PC-9 (cell line): ENCODE results near the gene SLC22A23. TPM values are rescaled to one million over a fixed set of nuclear protein-coding genes. Genes with fewer than 3 reads are reported as not detected.

Experiments used
- BruUV-seq: library from RNA; stranded (reverse); fragments of 400-500 nt; replicated peaks from 2 replicates; lab custom pipeline; 2021; lab: Mats Ljungman, UMichigan
- CTCF ChIA-PET: fragments of 300-600 bp; sonication (Branson Sonifier 250); formaldehyde crosslinking; loops from one replicate; lab custom pipeline; 2022; ENCODE audit warnings: antibody characterized with exemption; lab: Charles Lee
- POLR2A ChIA-PET: fragments of 300-600 bp; sonication (Branson Sonifier 250); formaldehyde crosslinking; loops from one replicate; lab custom pipeline; 2022; ENCODE audit warnings: antibody characterized with exemption; ENCODE audit not compliant: unreplicated experiment; lab: Charles Lee
- DNase-seq, 2 experiments: peaks; one replicate each; pipeline versions ENCODE4 v3.0.0 to v3.0.0-alpha.2; 2015 to 2022; ENCODE audit warnings: mixed read lengths in 1 of 2
- H2AFZ ChIP-seq: fragments of 200-600 bp; sonication (generic); 2 replicates; pipeline ENCODE4 v1.8.1; 2017; ENCODE audit warnings: antibody characterized with exemption
- H3F3A ChIP-seq: fragments of 200-600 bp; sonication (generic); 2 replicates; pipeline ENCODE4 v1.8.1; 2017; ENCODE audit warnings: antibody characterized with exemption, mild to moderate bottlenecking, low read depth; ENCODE audit not compliant: insufficient read depth
- H3K27ac ChIP-seq: fragments of 200-600 bp; sonication (generic); 2 replicates; pipeline ENCODE4 v1.6.1; 2016; ENCODE audit warnings: mixed run types
- H3K27me3 ChIP-seq: fragments of 200-600 bp; sonication (generic); 2 replicates; pipeline ENCODE4 v1.6.1; 2016; ENCODE audit warnings: low read depth, mixed run types; ENCODE audit not compliant: insufficient read depth
- H3K36me3 ChIP-seq: fragments of 200-600 bp; sonication (generic); 2 replicates; pipeline ENCODE4 v1.6.1; 2016; ENCODE audit warnings: low read depth, mixed run types
- H3K4me1 ChIP-seq: fragments of 200-600 bp; sonication (generic); replicated peaks from 2 replicates; pipeline ENCODE4 v1.6.1; 2016; ENCODE audit warnings: mixed run types; ENCODE audit not compliant: insufficient read depth
- H3K4me2 ChIP-seq: fragments of 200-600 bp; sonication (generic); 2 replicates; pipeline ENCODE4 v1.6.1; 2017; ENCODE audit warnings: mixed run types
- H3K4me3 ChIP-seq: fragments of 200-600 bp; sonication (generic); 2 replicates; pipeline ENCODE4 v1.6.1; 2016; ENCODE audit warnings: mixed run types
- H3K79me2 ChIP-seq: fragments of 200-600 bp; sonication (generic); 2 replicates; pipeline ENCODE4 v1.6.1; 2017; ENCODE audit warnings: low read depth, mixed run types
- H3K9me2 ChIP-seq: fragments of 200-600 bp; sonication (generic); 2 replicates; pipeline ENCODE4 v1.8.1; 2017; ENCODE audit warnings: mild to moderate bottlenecking; ENCODE audit not compliant: insufficient read depth
- H3K9me3 ChIP-seq: fragments of 200-600 bp; sonication (generic); 2 replicates; pipeline ENCODE4 v1.8.1; 2016; ENCODE audit warnings: low read depth; ENCODE audit not compliant: insufficient read depth
- H4K20me1 ChIP-seq: fragments of 200-600 bp; sonication (generic); 2 replicates; pipeline ENCODE4 v1.8.1; 2017; ENCODE audit not compliant: insufficient read depth
- CTCF ChIP-seq: fragments of 200-600 bp; sonication (generic); conservative IDR thresholded peaks from 2 replicates; pipeline ENCODE4 v1.6.1; 2017; ENCODE audit warnings: mixed run types, antibody characterized with exemption, mild to moderate bottlenecking, moderate library complexity
- EZH2 ChIP-seq: fragments of 200-600 bp; sonication (generic); IDR thresholded peaks from 2 replicates; pipeline ENCODE4 v1.8.0; 2017; ENCODE audit warnings: antibody characterized with exemption, low read depth
- intact Hi-C: fragments of 100-400 bp; cut with micrococcal nuclease; formaldehyde crosslinking; loops from one replicate; pipeline ENCODE4 v1.10.0; 2022; ENCODE audit not compliant: unreplicated experiment
- total RNA-seq: library from RNA; stranded (reverse); gene quantifications from 2 replicates; pipeline ENCODE4 v1.2.3, GENCODE V29; 2021

The SLC22A23 gene
- total RNA-seq, 1 experiment from 2014 or later: 13.5 TPM

GRCh38 chr6:3278691-3279090 is 178.2 kb downstream of the SLC22A23 start:
- H3K4me1 ChIP-seq: no peaks in the 10 kb centered on the region
- no peaks in the 10 kb centered on the region for H3K79me2 ChIP-seq
- no peak for DNase-seq
- TF ChIP-seq EZH2: no peak
- no peak for TF ChIP-seq CTCF
- H3K9me3 ChIP-seq: no peaks in the 10 kb centered on the region
- H4K20me1 ChIP-seq: no peaks in the 10 kb centered on the region; the same call in 1 of the 2 replicates
- no peak overlapping the region for H3K4me3 ChIP-seq
- no peak overlapping the region for H3K27ac ChIP-seq
- H2AFZ ChIP-seq: no peak overlapping the region
- intact Hi-C loops: loop anchor here (1.0 to 5.0 kb wide), 7 partner anchors 139 to 729 kb away; partner anchors contain the start of genes FAM50B and SLC22A23
- H3F3A ChIP-seq: no peaks in the 10 kb centered on the region
- H3K36me3 ChIP-seq: no peaks in the 10 kb centered on the region
- POLR2A ChIA-PET: no interaction called here
- CTCF ChIA-PET: no interaction called here
- no TSS peak for BruUV-seq
- no peaks in the 10 kb centered on the region for H3K27me3 ChIP-seq
- H3K9me2 ChIP-seq: no peaks in the 10 kb centered on the region
- H3K4me2 ChIP-seq: no peak overlapping the region

- intact Hi-C loops: loop anchor here (5.0 kb wide), 4 partner anchors 139 to 729 kb away; partner anchors contain the start of gene FAM50B
- no peak for TF ChIP-seq CTCF
- no peak for TF ChIP-seq EZH2
Measured at GRCh38 chr6:3277851-3278416, 178.9 kb downstream of the SLC22A23 start.

GRCh38 chr6:3277251-3277650 is 179.6 kb downstream of the SLC22A23 start:
- no peaks in the 10 kb centered on the region for H3F3A ChIP-seq
- no peak overlapping the region for H3K27ac ChIP-seq
- H3K4me2 ChIP-seq: no peak overlapping the region
- ChIA-PET POLR2A (no interaction called here), CTCF (no interaction called here)
- H2AFZ ChIP-seq: no peak overlapping the region
- no peak overlapping the region for H3K4me3 ChIP-seq
- no peaks in the 10 kb centered on the region for H3K9me3 ChIP-seq
- H3K36me3 ChIP-seq: no peaks in the 10 kb centered on the region
- H4K20me1 ChIP-seq: no peaks in the 10 kb centered on the region; the same call in 1 of the 2 replicates
- TF ChIP-seq EZH2 (no peak), CTCF (no peak)
- H3K4me1 ChIP-seq: no peaks in the 10 kb centered on the region
- H3K9me2 ChIP-seq: no peaks in the 10 kb centered on the region
- no TSS peak for BruUV-seq
- intact Hi-C loops: loop anchor here (5.0 kb wide), 4 partner anchors 140 to 730 kb away; partner anchors contain the start of gene FAM50B
- no peak for DNase-seq
- no peaks in the 10 kb centered on the region for H3K27me3 ChIP-seq
- H3K79me2 ChIP-seq: no peaks in the 10 kb centered on the region

More at GRCh38 chr6:3277851-3278416, 178.9 kb downstream of the SLC22A23 start:
- H3K27ac ChIP-seq: no peak overlapping the region
- H3K36me3 ChIP-seq: no peaks in the 10 kb centered on the region
- no peaks in the 10 kb centered on the region for H3K4me1 ChIP-seq
- ChIA-PET CTCF (no interaction called here), POLR2A (no interaction called here)
- H3K27me3 ChIP-seq: no peaks in the 10 kb centered on the region
- DNase-seq: no peak
- H3K9me2 ChIP-seq: no peaks in the 10 kb centered on the region
- H3K4me3 ChIP-seq: no peak overlapping the region
- no TSS peak for BruUV-seq
- no peak overlapping the region for H3K4me2 ChIP-seq
- H3F3A ChIP-seq: no peaks in the 10 kb centered on the region
- no peaks in the 10 kb centered on the region for H3K79me2 ChIP-seq
- no peaks in the 10 kb centered on the region for H3K9me3 ChIP-seq
- H4K20me1 ChIP-seq: no peaks in the 10 kb centered on the region; the same call in 1 of the 2 replicates
- H2AFZ ChIP-seq: no peak overlapping the region
